DLD1 (cell line): ENCODE measurements around the gene TMEM132C.
"Not testable (repeated sequence)": the region's sequence is repeated elsewhere in the genome, so short reads cannot be mapped to it uniquely, and the experiment has no call there.

Experiments used
- in situ Hi-C: cut with HindIII; loops from 2 replicates; pipeline ENCODE4 v1.10.0; 2017; ENCODE audit warnings: low sequenced_read_pairs

Gene TMEM132C

DNA sequence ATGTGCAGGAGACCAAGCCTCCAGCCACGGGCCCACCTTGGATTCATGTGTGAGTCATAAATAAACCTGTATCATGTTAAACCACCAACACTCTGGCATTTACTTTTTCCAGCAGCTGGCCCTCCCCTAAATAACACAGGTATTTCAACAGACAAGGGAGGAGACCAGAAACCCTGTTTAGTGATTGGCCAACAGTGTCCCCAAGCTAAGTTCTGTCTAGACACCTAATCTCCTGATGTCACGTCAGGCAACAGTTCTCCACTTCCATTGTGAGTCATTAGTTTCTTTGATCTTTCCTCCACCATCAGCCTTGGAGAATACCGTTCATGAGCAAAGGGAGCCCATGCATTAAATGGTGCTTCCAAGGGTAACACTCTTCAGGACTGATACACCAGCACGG is 196.9 kb downstream of the TMEM132C start:
- in situ Hi-C loops, result no loop called here

DNA sequence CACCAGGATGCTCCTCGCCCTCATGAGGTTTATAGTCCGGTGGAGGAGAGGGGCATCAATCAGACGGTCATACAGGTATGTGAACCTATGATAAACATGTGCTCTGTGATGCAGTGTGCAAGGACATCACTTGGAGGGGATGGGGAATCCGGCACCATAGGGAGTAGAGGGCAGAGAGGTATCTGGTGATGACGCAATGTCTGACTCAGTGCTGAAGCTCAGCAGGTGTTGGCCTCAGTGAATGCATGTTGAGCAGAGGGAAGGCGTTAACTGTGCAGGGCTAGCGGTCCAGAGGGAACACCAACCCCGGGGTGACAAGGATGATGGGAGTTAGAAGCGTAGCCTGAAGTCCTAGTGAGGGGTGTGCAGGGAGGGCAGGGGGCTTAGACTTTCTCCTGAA is 200.9 kb downstream of the TMEM132C start:
- in situ Hi-C loops, result no loop called here

DNA sequence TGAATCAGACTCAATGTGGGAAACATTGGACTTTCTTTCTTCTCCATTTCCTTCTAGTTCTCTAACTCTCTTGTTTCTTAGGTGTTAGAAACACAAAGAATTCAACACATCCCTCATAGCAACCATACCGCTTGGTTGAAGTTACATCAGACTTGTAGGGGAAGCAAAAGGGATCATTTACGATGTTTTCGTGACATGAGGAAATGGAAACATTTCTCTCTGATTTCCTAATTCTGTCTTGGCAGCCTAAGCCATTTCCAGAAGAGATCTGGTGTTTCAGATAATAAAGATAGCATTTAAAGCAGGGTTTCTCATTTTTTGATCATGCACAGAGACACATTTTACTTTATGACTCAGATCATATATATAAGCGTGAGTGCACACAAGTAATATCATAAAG is 202.0 kb downstream of the TMEM132C start:
- in situ Hi-C loops, result no loop called here

- in situ Hi-C loops, result no loop called here
These were observed 204.5 kb downstream of the TMEM132C start for GRCh38 chr12:128471491-128471890.

DNA sequence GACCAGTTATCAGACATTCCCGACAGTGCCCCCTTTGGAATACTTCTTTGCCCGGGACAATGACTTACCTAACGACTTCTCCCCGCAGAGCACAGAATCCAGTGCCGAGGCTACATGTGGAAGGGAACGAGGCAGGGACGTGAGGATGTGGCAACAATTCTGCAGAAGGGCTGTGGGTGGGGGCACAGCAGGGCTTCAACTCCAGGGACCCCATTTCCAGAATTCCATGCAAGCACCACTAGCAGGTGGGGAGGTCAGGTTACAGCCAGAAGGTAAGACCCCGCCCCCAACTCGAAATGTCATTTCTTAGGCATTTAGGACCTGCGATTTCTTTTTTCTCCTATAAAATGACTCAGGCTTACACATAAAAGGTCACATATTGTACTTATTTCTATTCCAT is 207.9 kb downstream of the TMEM132C start:
- in situ Hi-C loops, result no loop called here

DNA sequence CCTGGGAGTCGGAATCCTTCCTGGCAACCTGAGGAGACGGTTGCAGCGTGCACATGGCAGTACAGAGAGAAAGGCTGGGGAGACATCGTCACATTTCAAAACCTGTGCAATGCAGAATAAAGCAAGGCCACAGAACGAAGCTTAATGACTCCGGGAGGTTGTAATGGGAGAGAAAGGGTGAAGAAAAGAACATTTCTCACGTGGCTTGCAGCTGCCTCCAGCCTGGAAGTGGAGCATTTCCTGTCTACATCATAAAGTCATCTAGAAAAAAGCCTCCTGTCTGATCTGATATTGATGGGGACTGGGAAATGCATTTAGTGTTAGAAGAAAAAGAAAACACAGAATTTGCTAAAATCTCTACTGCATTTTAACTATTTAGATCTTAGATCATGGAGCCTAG is 209.3 kb downstream of the TMEM132C start:
- in situ Hi-C loops, result no loop called here

GRCh38 chr12:128483526-128484255 is 216.7 kb downstream of the TMEM132C start:
- in situ Hi-C loops, result no loop called here

DNA sequence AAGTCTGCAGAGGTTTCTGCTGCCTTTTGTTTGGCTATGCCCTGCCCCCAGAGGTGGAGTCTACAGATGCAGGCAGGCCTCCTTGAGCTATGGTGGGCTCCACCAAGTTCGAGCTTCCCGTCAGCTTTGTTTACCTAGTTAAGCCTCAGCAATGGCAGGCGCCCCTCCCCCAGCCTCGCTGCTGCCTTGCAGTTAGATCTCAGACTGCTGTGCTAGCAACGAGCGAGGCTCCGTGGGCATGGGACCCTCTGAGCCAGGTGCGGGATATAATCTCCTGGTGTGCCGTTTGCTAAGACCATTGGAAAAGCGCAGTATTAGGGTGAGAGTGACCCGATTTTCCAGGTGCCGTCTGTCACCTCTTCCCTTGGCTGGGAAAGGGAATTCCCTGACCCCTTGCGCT is 230.4 kb downstream of the TMEM132C start:
- in situ Hi-C loops, result not testable (repeated sequence)

GRCh38 chr12:128507470-128507869 is 240.5 kb downstream of the TMEM132C start:
- in situ Hi-C loops, result no loop called here

DNA sequence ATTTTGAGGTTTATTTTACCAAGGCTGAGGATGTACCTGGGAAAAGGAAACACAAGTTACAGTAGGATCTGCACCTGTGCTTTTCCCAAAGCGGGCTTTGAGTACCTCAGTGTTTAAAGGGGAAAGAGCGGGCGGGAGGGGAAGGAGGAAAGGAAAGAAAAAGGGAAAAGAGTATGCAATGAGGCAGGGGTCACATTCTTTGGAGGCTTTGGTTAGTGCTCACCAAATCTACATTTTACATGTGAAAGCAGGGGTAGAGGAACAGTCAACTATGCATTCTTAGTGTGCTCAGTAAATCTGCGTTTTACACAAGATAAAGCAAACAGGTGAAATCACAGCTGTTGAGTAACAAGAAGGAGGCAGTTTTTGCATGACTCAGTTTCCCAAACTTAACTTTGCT is 242.2 kb downstream of the TMEM132C start:
- in situ Hi-C loops, result no loop called here

- in situ Hi-C loops, result no loop called here
These were observed 243.5 kb downstream of the TMEM132C start for GRCh38 chr12:128510511-128510910.

- in situ Hi-C loops, result no loop called here
These were observed 246.4 kb downstream of the TMEM132C start for GRCh38 chr12:128513331-128513730.

DNA sequence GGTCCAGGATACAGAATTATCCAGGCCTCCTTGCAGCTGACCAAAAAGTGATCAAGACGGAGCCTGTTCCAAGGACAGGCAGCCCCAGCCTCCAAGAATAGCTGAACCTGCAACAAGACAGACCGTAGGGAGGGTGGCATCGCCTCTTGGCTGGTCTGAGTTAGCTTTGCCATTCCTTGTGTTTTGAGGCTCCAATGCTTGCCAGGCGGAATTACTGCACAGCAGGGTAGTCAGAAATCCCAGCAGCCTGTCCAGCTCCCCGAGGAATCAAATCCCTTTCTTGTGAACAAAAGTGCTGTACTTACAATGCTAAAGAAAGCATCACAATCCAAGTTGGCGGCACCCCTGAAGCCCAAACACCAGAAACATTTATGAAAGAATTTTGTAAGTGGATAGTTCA is 246.9 kb downstream of the TMEM132C start:
- in situ Hi-C loops, result no loop called here

- in situ Hi-C loops, result no loop called here
These were observed 251.7 kb downstream of the TMEM132C start for GRCh38 chr12:128518644-128519043.

DNA sequence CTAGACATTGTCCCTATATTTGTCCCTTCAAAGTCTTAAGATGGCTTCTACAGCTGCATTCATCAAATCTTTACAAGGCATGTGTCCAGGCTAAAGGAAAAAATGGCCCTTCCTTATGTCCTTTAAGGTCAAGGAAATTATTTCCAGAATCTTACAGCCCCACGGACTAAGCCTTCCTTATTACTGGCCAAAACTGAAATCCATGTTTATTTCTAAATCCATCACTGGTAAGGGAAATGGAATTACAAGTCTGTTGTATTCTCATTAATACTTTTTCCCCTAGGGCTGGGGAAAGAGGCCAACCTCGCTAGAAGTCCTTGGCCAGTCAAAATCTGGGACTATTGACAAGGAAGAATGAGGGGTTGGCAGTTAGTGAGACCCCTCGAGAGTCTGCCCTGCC is 252.5 kb downstream of the TMEM132C start:
- in situ Hi-C loops, result no loop called here

DNA sequence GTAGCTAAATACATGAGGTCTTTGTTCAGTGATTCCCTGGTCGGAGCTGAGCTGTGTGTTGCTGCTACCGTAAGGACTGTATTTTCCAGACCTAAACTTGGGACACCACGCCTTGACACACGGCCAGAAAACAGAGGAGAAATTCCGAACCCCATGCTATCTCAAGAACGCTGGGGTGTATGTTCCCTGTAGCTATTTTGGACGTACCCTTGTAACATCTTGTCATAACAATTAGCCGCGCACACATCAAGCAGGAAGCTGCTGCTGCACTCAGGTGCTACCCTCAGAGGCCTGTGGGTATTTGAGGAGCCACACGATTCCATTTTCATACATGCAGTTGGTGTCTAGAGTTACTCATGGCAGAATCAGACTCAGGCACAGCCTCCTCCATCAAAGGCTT is 255.0 kb downstream of the TMEM132C start:
- in situ Hi-C loops, result no loop called here

DNA sequence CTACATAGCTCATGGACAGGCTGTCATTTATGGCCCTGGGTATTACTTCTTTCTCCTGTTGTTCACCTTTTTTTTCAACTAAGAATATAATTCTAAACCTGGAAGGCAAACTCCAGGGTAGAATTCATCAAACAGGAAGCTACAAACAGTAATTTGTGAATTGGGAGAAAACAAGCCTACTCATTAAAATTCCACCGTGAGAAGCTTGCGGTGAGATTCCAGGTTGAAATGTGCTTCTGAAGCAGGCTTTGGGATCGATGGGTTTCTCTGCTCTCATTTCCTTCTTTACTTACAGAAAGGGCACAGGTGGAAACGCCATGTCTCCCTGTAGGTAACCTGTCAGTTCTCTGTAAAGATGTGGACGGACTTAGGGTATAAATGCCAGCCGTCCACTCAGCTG is 257.5 kb downstream of the TMEM132C start:
- in situ Hi-C loops, result no loop called here

GRCh38 chr12:128531170-128531569 is 264.2 kb downstream of the TMEM132C start:
- in situ Hi-C loops, result no loop called here

DNA sequence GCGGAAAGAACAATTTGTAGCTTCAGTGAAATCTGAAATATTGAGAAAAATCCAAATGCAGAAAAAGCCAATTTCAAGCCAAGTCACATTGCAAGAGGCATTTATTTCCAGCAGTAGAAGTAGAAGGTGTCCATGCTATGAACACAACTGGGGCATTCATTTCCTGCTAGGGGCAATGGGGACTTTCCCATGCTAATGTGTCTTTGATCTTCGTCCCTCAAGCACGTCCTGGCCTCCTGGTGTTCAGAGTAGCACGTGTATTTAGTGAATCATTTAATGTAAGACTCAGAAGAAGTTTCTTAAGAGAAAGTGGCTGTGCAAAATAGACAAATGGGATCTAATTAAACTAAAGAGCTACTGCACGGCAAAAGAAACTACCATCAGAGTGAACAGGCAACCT is 267.9 kb downstream of the TMEM132C start:
- in situ Hi-C loops, result no loop called here

- in situ Hi-C loops, result no loop called here
These were observed 269.8 kb downstream of the TMEM132C start for GRCh38 chr12:128536810-128537209.

DNA sequence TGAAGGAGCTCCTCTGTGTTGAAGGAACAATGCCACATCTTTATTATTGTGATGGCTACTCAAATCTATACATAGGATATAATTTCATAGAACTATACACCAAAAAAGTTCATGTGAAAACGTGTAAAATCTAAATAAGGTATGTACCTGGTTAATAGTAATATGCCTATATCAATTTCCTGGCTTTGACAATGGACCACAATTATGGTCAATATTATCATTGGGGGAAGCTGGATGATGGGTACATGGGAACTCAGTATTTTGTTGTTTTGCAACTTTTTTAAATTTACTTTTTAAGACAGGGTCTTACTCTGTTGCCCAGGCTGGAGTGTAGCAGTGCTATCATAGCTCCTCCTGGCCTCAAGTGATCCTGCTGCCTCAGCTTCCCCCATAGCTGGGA is 270.7 kb downstream of the TMEM132C start:
- in situ Hi-C loops, result no loop called here

- in situ Hi-C loops, result no loop called here
These were observed 275.9 kb downstream of the TMEM132C start for GRCh38 chr12:128542844-128543243.

GRCh38 chr12:128543460-128543859 is 276.5 kb downstream of the TMEM132C start:
- in situ Hi-C loops, result no loop called here
